CD4-positive, alpha-beta T cell treated with Interleukin-15 for 4 hours (primary cell): ENCODE measurements around the gene PRCP.
"Not testable (repeated sequence)": the region's sequence is repeated elsewhere in the genome, so short reads cannot be mapped to it uniquely, and the experiment has no call there.

ENCODE experiments used
- DNase-seq: peaks from one replicate; pipeline ENCODE4 v3.0.0-alpha.2; 2020; ENCODE audit warnings: low spot score

PRCP gene

GRCh38 chr11:82872377-82873150 is 27.7 kb downstream of the PRCP start:
- DNase-seq: no peak

GRCh38 chr11:82871646-82872045 is 28.6 kb downstream of the PRCP start:
- no peak for DNase-seq

- DNase-seq: no peak
Measured at GRCh38 chr11:82869657-82870056, 30.6 kb downstream of the PRCP start.

- peak; percentile 80 for DNase-seq
Measured at GRCh38 chr11:82867495-82868082, 32.6 kb downstream of the PRCP start.

- no peak for DNase-seq
Measured at GRCh38 chr11:82865841-82866240, 34.4 kb downstream of the PRCP start.

GRCh38 chr11:82864268-82864667 is 36.0 kb downstream of the PRCP start:
- DNase-seq: peak; percentile 14

GRCh38 chr11:82863209-82863608 is 37.0 kb downstream of the PRCP start:
- no peak for DNase-seq

GRCh38 chr11:82862379-82862778 is 37.9 kb downstream of the PRCP start:
- DNase-seq: no peak

GRCh38 chr11:82859750-82860149 is 40.5 kb downstream of the PRCP start:
- DNase-seq: no peak

GRCh38 chr11:82858556-82859091 is 41.6 kb downstream of the PRCP start:
- no peak for DNase-seq

GRCh38 chr11:82858133-82858532 is 42.1 kb downstream of the PRCP start:
- DNase-seq: no peak

GRCh38 chr11:82857145-82857544 is 43.1 kb downstream of the PRCP start:
- DNase-seq: no peak

GRCh38 chr11:82855616-82856015 is 44.6 kb downstream of the PRCP start:
- no peak for DNase-seq

- DNase-seq: not testable (repeated sequence)
Measured at GRCh38 chr11:82854916-82855315, 45.3 kb downstream of the PRCP start.

GRCh38 chr11:82854242-82854641 is 46.0 kb downstream of the PRCP start:
- no peak for DNase-seq

GRCh38 chr11:82848829-82849228 is 51.4 kb downstream of the PRCP start:
- DNase-seq: no peak

- no peak for DNase-seq
Measured at GRCh38 chr11:82845356-82846353, 54.6 kb downstream of the PRCP start.

GRCh38 chr11:82843057-82843795 is 57.0 kb downstream of the PRCP start:
- no peak for DNase-seq

GRCh38 chr11:82842019-82842418 is 58.2 kb downstream of the PRCP start:
- DNase-seq: no peak

GRCh38 chr11:82837650-82838049 is 62.6 kb downstream of the PRCP start:
- DNase-seq: no peak

GRCh38 chr11:82832983-82833382 is 67.2 kb downstream of the PRCP start:
- DNase-seq: no peak

GRCh38 chr11:82831364-82831763 is 68.9 kb downstream of the PRCP start:
- DNase-seq: no peak
